Measurements from ENCODE around the gene NATD1. TPM values are rescaled to one million over a fixed set of nuclear protein-coding genes. Genes with fewer than 3 reads are reported as not detected.

The NATD1 gene
- total RNA-seq, 2 experiments from 2014 or later, result 1.1 to 1.3 TPM

GRCh38 chr17:21296097-21297025 lies 43.2 kb upstream of the NATD1 start:
- Mint-ChIP-seq H3K27ac (no peak overlapping the region), H3K36me3 (ENCODE audit: low read depth) (peaks cover 35% of the 10 kb centered on the region), H3K9me3 (no peaks in the 10 kb centered on the region), H3K27me3 (no peaks in the 10 kb centered on the region), H3K4me1 (ENCODE audit: low read depth) (peaks cover 9% of the 10 kb centered on the region), H3K4me3 (no peak overlapping the region)
- ATAC-seq (no peak), DNase-seq (no peak)
- intact Hi-C loops (cut with micrococcal nuclease), result no loop called here
- TF ChIP-seq, protein P1, sequence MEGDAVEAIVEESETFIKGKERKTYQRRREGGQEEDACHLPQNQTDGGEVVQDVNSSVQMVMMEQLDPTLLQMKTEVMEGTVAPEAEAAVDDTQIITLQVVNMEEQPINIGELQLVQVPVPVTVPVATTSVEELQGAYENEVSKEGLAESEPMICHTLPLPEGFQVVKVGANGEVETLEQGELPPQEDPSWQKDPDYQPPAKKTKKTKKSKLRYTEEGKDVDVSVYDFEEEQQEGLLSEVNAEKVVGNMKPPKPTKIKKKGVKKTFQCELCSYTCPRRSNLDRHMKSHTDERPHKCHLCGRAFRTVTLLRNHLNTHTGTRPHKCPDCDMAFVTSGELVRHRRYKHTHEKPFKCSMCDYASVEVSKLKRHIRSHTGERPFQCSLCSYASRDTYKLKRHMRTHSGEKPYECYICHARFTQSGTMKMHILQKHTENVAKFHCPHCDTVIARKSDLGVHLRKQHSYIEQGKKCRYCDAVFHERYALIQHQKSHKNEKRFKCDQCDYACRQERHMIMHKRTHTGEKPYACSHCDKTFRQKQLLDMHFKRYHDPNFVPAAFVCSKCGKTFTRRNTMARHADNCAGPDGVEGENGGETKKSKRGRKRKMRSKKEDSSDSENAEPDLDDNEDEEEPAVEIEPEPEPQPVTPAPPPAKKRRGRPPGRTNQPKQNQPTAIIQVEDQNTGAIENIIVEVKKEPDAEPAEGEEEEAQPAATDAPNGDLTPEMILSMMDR (IDR thresholded peaks at IDR 0.05), result no peak
- ChIA-PET POLR2A (interaction anchor here (0.6 kb wide), 1 partner anchor 757 kb away, joined by 3 read pairs; no protein-coding TSS in a partner anchor), CTCF (no interaction called here)

DNA sequence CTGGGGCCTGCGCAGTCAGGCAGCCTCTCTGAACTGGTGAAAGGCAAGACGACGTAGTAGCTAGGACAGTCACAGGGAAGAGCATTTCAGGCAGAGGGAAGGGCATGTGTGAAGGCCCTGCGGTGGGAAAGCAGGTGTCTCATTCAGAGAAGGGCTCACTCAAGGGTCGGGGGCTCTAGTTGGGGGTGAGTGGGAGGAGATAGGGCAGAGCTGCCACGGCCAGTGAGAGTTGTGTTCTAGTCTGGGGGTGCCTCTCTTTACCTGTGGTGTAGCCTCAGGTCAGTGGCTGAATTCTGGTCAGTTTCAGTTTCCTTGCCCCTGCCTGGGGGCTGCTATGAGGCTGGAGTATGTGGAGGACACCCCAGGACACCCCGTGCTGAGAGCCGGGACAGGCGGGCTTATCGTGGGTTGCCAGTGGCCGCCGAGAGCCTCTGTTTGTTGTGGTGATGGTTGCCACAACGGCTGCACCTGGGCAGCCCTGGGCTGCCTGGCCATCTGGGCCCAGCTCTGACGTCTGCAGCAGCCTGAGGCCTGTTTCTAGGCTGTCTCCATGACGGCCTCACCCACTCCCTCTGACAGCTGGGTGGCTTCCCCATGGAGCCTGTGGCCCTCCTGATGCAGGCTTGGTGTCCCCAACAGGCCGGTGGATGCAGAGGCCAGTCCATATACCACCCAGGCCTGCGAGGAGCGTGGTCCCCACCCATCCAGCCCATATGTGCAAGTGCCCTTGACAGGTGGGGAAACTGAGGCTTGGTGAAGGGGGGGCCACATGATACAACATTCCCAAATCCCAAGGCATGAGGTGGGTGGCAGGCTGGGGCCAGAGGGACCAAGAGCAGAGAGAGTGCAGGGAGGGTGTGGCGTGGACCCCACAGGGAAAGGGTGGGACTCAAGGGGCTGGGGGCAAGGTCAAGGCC lies 42.1 kb upstream of the NATD1 start:
- CTCF ChIA-PET, result interaction anchor here (1.3 kb wide), 1 partner anchor 16 kb away, joined by 4 read pairs; no protein-coding TSS in a partner anchor
- intact Hi-C loops (cut with micrococcal nuclease), result no loop called here
- H3K9me3 Mint-ChIP-seq, result no peaks in the 10 kb centered on the region
- no peaks in the 10 kb centered on the region for H3K27me3 Mint-ChIP-seq
- POLR2A ChIA-PET, result interaction anchor here (0.6 kb wide), 1 partner anchor 758 kb away, joined by 3 read pairs; no protein-coding TSS in a partner anchor
- no peak for ATAC-seq
- H3K4me1 Mint-ChIP-seq (ENCODE audit: low read depth), result peaks cover 16% of the 10 kb centered on the region
- no peak overlapping the region for H3K4me3 Mint-ChIP-seq
- no peak for DNase-seq
- TF ChIP-seq, protein P1 (IDR thresholded peaks at IDR 0.05), result no peak
- no peak overlapping the region for H3K27ac Mint-ChIP-seq
- H3K36me3 Mint-ChIP-seq (ENCODE audit: low read depth), result peaks cover 28% of the 10 kb centered on the region

GRCh38 chr17:21294321-21295035 lies 41.3 kb upstream of the NATD1 start:
- no peak for ATAC-seq
- Mint-ChIP-seq H3K9me3 (no peaks in the 10 kb centered on the region), H3K36me3 (ENCODE audit: low read depth) (peaks cover 23% of the 10 kb centered on the region), H3K27ac (no peak overlapping the region), H3K4me1 (ENCODE audit: low read depth) (peaks cover 22% of the 10 kb centered on the region), H3K27me3 (no peaks in the 10 kb centered on the region), H3K4me3 (no peak overlapping the region)
- CTCF ChIA-PET, result interaction anchor here (1.3 kb wide), 1 partner anchor 15 kb away, joined by 4 read pairs; no protein-coding TSS in a partner anchor
- TF ChIP-seq, protein P1 (IDR thresholded peaks at IDR 0.05), result no peak
- no peak for DNase-seq
- POLR2A ChIA-PET, result no interaction called here
- intact Hi-C loops (cut with micrococcal nuclease), result no loop called here

- DNase-seq (no peak), ATAC-seq (no peak)
- intact Hi-C loops (cut with micrococcal nuclease), result no loop called here
- POLR2A ChIA-PET, result no interaction called here
- Mint-ChIP-seq H3K27me3 (no peaks in the 10 kb centered on the region), H3K36me3 (ENCODE audit: low read depth) (peaks cover 24% of the 10 kb centered on the region), H3K27ac (no peak overlapping the region), H3K9me3 (no peaks in the 10 kb centered on the region), H3K4me1 (ENCODE audit: low read depth) (peaks cover 29% of the 10 kb centered on the region), H3K4me3 (no peak overlapping the region)
- CTCF ChIA-PET, result interaction anchor here (1.3 kb wide), 1 partner anchor 14 kb away, joined by 4 read pairs; no protein-coding TSS in a partner anchor
- TF ChIP-seq, protein P1 (IDR thresholded peaks at IDR 0.05), result no peak
Measured at GRCh38 chr17:21293831-21294210, 40.6 kb upstream of the NATD1 start.
